GM13976 (cell line): ENCODE results near the gene KIF21A.
"Not testable (repeated sequence)": the region's sequence is repeated elsewhere in the genome, so short reads cannot be mapped to it uniquely, and the experiment has no call there.

ENCODE experiments used
- DNase-seq: peaks from one replicate; pipeline ENCODE4 v3.0.0; 2012; ENCODE audit warnings: low spot score
- CTCF ChIP-seq: IDR thresholded peaks from 2 replicates; pipeline ENCODE4 v1.5.1; 2012; ENCODE audit warnings: borderline replicate concordance, mild to moderate bottlenecking; ENCODE audit not compliant: insufficient read depth; ENCODE audit errors: extremely low read depth, missing control alignments, control extremely low read depth
- in situ Hi-C: fragments of 300-500 bp; cut with MboI; formaldehyde crosslinking; loops from one replicate; pipeline ENCODE4 v1.12.0; 2022; ENCODE audit warnings: low sequenced_read_pairs, mixed read lengths, inconsistent platforms; ENCODE audit not compliant: unreplicated experiment

The KIF21A gene

GRCh38 chr12:39297891-39298290, 145.0 kb downstream of the KIF21A start:
- TF ChIP-seq CTCF, result no peak
- in situ Hi-C loops, result no loop called here
- no peak for DNase-seq

GRCh38 chr12:39296496-39296895, 146.4 kb downstream of the KIF21A start:
- no peak for TF ChIP-seq CTCF
- in situ Hi-C loops, result no loop called here
- no peak for DNase-seq

- DNase-seq, in situ Hi-C loops: not testable (repeated sequence)
Observed at GRCh38 chr12:39295593-39295992, 147.3 kb downstream of the KIF21A start.

DNA sequence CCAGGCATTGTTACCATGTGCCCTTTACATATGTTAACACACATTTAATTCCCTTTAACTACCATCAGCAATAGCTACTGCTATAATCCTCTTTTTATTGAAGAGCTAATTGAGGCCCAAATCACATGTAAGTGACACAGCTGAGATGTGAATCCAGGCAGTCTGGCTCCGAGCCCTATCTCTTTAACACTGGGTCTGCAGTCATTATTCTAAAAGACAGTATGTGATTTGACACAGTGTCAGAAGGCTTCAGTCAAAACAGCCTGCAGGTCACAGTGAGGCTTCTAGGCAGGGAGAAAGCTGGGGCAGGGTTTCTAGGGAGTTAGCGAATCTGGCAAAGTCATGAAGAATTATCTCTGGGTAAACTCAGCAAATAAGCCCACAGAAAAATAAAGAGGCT, 148.2 kb downstream of the KIF21A start:
- DNase-seq, result no peak
- in situ Hi-C loops, result no loop called here
- no peak for TF ChIP-seq CTCF

DNA sequence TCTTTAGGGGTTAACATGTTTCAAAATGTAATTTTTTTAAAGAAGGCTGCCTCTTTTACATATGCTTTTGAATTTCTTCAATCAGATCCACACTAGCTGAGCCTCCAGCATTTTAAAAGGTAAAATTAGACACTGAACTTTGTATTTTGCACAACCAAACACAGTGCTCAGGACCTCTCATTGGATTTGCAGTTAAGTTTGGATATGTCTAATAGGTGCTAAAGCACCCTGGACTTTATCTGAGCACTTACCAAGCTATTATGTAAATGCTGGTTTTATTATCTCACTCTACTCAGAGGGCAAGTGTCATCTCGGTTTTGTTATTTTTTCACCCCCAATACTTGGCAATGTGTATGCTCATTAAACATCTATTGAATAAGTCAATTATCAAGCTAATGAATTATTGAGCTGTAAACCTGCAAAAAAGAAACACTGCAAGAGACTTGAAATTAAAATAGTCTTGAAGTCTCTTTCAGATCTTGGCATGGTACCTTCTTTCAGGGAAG, 150.7 kb downstream of the KIF21A start:
- no peak for TF ChIP-seq CTCF

DNA sequence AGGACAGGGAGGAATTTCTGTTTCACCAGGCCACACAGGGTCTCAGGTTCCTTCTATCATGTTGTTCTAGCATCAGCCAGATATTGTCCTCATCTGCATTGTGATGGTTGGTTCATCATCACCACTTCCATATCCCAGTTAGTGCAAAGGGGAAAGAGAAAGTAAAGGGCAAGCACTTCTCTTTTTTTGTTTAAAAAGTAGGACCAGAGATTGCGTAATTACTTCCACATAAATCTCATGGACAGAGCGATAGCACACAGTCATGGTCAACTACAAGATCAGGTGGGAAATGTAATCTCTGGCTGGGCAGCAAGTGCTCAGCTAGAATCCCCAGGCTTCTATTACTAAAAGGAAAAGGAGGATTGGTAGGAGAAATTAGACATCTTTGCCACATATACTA, 155.1 kb downstream of the KIF21A start:
- TF ChIP-seq CTCF, result no peak
- in situ Hi-C loops, result no loop called here

More for the DNA sequence above, 150.7 kb downstream of the KIF21A start:
- in situ Hi-C loops, result no loop called here
- no peak for DNase-seq

DNA sequence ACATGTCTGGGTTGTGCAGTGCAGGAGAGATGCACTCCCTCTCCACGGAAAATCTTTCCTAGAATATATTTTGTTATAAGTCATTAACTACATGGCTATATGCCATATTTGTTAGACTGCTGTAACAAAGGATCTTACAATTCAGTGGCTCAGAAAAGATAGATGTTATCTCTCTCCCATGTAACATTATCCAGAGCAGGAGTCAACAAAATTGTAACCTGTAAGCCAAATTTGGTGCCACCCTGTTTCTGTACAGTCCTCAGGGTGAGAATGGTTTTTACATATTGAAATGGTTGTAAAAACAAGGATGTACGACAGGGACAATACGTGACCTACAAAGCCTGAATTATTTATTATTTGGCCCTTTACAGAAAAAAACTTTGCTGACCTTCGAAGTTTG, 155.5 kb downstream of the KIF21A start:
- no peak for DNase-seq
- no peak for TF ChIP-seq CTCF
- in situ Hi-C loops, result no loop called here

More for the DNA sequence above, 155.1 kb downstream of the KIF21A start:
- DNase-seq, result no peak

GRCh38 chr12:39278426-39278825, 164.5 kb downstream of the KIF21A start:
- TF ChIP-seq CTCF, result no peak
- in situ Hi-C loops, result no loop called here
- DNase-seq, result no peak
